Cerebellar nuclear complex (tissue), 1 donor: ENCODE results near the gene TMEM212.
"Not testable (repeated sequence)": the region's sequence is repeated elsewhere in the genome, so short reads cannot be mapped to it uniquely, and the experiment has no call there.

Experiments
- DNase-seq, 2 experiments: peaks; one replicate each; lab custom pipeline; 2025; lab: John Stamatoyannopoulos, UW

Gene TMEM212

DNA sequence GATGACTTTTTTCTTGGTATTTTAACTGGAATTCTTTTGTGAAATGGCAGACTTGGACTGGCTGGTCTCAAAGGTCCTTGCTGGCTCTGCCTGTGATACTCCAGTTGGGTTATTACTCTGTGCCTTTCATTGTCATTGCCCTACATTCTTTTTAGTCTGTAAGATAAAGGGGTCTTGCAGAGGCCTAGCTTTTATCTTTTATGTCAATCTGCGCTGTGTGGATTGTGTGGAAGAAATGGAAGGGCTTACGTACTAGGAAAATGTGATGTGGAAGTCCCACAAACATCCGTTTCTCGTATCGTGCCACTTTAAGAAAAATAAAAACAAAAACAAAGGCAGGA is 8.7 kb upstream of the TMEM212 start:
- DNase-seq: no peak

DNA sequence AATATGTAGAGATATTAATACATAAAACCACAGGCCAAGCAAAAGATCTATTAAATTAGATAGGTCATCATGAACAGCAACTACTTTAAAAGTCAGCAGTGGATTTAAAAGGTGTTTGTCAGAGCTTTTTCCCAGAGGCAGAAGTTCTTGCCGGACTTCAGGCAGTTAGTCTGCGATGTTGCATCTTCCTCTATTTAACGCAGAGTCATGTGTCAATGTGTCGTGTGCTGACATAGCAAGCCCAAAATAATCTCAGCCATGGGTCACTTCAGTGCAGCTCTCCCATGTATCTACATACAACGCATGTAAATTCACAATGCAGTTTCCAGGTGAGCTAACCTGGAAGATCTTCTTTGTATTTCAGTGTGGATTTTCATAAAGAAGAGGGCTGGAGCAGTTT is 8.0 kb upstream of the TMEM212 start:
- DNase-seq: no peak

DNA sequence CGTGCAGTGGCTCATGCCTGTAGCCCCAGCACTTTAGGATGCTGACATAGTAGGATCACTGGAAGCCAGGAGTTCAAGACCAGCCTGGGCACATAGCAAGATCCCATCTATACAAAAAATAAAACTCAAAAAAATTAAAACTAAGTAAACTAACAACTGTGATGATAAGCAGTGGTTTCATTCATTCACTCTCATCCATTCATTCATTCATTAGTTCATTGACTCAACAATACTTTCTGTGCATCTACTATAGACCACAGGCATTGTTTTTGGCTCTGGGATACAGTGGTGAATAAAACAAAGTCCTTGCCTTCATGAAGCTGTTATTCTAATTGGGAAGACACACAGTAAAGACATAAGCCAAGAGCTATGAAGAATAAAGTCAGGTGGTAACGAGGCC is 7.5 kb upstream of the TMEM212 start:
- DNase-seq: no peak

DNA sequence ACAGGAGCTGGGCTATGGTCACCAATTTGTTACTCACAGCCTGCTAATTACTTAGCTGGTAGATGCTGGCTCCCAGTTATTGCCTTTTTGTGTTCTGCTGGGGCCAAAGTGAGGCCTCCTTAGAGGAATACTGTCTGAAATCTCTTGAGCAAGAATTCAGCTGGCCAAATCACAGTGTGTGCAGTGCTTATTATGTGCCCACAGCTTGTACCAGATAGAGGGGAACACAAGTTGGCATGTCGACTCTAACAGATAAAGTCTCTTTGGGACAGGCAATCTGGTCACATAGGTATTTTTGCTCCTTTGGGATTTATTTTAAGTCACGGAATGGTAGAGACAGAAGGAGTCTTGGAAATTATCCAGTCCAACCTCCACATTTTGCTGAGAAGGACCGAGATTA is 6.3 kb upstream of the TMEM212 start:
- DNase-seq: no peak

DNA sequence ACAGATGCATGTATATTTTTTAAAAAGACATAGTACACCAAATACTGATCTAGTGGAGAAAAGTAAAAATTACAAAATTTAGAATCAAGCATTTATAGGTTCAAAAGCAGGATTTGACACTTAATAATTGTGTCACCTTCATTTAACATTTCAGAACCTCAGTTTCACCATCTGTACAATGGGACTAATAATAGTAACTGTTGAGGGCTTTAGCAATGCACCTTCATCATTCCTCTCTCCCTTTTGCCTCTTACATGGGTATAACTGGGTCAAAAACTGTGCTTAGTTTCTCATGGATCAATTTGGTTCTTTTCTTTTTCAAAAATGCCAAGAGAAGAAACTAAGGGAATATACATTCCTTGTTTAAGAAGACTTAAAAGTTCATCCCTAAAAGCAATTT is 5.5 kb upstream of the TMEM212 start:
- no peak for DNase-seq

DNA sequence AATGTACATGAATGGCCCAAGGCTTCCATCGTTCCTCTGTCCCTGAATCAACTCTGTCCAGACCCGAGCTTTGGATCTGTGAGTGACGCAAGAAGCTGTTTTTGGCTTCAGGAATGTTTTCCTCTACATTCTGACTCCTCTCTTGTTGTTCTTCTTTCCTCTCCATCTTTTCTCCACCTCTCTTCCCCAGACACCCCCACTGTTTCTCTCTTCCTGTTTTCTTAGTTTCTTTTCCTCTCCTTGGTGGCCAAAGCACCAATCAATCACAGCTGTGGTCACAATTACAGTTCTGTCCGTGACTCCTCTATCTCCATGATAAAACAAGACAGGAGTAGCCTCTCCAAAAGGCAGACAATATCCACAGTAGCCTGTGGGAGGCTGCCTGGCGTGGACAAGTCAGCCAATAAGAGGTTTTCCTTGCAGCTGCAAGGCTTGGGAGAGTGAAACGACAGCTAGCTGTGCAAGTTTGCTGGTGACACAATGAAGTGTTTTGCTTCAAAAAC is 4.9 kb upstream of the TMEM212 start:
- DNase-seq: no peak

DNA sequence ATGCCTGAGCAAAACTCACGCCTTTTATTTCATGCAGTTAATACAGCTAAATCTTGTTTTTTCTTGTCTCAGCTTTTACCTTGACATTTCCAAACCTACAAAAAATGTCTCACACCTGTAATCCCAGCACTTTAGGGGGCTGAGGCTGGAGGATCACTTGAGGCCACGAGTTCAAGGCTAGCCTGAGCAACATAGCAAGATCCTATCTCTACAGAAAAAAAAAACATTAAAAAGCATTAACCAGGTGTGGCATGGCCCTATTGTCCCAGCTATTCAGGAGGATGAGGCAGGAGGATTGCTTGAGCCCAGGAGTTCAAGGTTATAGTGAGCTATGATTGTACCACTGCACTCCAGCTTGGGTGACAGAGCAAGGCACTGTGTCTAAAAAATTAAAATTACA is 3.9 kb upstream of the TMEM212 start:
- no peak for DNase-seq

DNA sequence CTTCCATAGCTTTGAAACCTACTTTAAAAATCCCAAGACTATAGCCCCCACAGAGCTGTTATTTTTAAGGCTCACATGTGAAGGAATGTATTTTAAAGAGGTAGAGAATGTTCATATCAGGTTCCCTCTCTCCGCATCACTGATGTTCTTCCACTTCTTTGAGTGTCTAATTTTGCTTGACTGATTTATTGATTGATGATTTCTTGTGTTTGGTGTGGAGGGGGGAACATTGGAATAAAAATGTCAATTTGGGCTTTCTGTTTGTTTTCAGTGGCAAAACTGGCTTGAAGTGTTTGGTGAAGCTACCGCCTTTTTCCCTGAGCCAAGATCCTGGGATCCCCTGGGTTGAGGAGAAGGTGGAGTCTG is 2.7 kb upstream of the TMEM212 start:
- DNase-seq: no peak

DNA sequence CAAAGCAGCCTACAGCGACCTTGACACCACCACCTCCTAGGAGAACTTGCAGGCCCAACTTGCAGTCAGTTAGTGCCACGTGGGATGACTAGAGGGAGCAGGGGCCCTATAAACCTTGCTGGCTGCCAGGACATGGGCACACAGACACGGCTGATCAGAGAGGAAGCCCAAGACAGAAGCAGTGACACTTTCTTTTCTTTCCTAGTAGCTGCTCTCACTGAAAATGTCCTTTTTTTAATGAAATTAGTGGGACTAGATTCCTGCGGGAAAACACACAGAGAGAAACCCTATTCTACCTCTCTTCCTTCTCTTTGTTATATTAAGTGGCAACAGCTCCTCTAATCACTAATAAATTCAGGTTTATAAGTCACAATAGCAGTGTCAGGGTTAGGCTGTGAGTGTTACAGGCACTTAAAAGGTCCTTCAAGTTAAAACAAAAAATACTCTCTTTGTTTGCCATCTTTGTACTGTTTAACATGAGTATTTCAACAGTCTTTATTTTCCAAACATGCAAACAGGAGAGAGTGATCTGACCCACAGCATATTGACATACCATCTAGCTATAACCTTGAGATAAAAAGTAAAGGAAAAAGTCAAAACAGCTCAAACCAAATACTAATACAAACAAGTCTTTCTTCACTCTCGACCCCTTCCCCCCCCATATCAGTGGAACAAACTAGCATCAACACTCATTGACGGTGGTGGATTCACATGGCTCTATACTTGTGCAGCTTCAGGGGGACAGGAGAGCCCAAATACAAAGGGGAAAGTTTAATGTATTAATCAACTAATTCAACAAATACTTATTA is 2.1 kb upstream of the TMEM212 start:
- DNase-seq: no peak

DNA sequence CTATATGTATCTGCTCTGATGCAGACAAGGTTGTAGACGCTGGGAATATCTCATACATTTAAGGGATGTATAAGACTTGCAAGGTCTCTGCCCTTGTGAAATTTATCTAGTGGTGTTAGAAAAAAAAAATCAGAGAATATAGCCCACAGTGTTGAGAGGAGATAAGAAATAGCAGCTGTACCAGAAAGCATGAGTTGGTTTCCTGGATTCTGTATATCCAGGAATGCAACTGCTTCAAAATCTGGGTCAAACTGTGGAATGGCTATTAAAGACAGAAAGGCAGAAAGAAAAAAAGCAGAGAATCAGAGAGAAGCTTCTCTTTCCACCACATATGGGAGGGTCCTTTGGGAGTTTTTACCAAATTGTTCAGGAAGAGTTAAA is 1.5 kb upstream of the TMEM212 start:
- no peak for DNase-seq

DNA sequence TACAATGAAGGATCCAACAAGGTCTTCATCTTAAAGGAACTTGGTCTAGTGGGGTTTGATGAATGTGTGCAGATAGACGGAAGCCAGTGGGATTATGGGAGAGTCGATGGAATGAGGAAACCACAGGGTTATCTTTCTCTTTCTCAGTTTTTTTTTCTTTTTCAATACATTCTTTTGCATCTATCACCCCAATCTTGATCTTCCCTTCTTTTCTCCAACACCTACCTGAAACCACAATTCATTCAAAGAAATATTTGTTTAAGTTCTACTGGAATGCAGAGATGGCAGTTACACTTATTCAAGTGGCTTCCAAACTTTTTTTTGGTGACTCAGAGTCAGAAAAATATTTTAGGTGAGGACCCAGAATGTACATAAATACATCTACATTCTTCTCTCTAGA is 1.7 kb downstream of the TMEM212 start:
- no peak for DNase-seq

DNA sequence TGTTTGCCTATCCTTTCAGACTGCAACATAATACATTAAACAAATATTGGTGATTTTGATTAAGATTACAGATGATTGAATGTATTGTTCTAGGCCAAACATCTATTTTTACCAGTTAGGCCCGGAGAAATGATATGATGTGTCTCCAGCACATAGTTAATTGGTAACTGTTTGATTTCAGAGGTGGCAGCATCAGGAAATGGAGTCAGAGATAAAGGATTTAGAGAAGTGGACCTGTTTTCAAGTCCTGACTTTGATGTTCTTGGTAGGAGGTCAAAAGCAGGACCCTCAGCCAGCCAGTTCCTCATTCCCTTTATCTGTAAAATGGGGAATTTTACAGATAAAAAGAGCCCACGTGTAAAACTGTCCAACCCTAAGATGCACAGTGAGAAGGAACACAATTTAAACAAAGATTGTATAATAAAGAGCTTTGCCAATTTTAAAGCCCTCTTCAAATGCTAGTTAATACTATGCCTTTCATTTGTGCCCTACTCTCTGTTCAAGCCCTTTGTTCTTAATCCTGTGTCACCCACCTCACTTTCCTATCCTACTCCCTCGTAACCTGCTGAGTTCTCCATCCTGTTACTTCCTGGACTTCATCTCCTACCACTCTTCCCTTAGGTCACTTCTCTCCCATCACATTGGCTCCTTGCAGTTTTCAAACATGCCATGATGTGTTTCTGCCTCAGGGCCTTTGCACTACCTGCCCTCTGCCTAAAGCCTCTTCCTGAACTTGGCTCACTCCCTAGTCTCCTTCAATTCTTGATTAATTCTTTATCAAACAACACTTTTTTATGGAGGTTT is 2.5 kb downstream of the TMEM212 start:
- DNase-seq: no peak

DNA sequence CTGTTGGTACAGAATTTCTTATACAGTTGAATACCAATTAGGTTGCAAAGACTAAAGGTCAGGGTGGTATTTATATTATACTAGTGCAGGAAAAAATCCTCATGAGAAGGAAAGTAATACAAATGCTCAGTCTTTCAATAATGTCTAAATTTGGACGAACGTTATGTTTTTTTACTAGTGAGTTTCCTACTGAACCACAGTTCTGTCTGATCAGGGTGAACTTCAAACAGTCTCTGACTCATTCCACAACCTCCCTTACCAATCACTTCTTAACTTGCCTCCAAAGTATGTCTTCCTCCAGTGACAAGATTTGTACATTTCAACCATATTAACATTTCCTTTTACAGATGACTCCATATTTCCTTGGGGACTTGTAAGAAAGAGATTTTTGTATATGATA is 3.4 kb downstream of the TMEM212 start:
- DNase-seq: no peak

DNA sequence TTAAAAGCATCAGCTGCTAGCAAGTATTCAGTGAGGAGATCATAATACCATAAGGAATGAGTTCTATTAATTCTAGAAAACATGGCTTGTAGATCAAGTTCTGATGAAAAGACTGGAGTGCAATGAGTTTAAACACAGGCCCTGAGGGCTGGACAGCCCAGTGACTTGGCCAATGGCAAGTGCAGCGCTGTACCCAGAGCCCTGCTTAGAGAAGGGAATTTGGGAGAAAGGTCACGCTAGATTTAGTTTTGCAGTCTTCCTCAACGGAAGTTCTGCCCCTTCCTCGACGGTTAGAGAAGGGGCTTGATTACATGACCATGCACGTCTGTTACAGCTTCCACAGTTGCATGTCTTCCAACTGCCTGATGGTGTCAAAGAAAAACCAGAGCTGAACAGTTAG is 4.0 kb downstream of the TMEM212 start:
- DNase-seq: no peak

DNA sequence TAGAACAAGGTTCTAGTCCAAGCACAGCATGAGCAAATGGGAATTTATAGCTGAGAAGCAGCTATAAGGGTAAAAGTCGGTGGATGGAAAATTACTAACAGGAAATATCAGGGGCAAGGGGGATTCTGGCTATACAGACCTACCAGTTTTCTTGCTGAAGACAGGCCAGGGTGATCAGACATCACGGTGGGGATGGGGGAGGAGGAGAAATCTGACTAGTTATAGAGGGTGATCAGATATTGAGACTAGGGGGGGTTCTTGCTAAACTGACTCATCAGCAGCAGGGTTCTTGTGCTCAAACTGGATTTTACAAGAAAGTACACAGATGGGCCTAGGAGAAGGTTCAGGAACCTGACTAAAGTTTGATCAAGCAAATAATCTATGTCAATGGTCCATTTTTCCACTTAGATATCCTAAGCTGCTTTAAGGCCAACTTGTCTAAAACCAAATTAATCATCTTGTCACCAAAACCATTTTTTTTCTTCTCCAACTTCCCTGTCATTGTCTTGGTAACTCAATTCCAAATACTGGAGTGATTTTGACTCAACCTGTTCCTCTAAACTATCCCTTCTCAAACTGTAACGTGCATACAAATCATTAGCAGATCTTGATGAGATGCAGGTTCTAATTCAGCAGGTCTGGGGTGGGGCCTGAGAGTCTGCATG is 4.6 kb downstream of the TMEM212 start:
- DNase-seq: no peak

DNA sequence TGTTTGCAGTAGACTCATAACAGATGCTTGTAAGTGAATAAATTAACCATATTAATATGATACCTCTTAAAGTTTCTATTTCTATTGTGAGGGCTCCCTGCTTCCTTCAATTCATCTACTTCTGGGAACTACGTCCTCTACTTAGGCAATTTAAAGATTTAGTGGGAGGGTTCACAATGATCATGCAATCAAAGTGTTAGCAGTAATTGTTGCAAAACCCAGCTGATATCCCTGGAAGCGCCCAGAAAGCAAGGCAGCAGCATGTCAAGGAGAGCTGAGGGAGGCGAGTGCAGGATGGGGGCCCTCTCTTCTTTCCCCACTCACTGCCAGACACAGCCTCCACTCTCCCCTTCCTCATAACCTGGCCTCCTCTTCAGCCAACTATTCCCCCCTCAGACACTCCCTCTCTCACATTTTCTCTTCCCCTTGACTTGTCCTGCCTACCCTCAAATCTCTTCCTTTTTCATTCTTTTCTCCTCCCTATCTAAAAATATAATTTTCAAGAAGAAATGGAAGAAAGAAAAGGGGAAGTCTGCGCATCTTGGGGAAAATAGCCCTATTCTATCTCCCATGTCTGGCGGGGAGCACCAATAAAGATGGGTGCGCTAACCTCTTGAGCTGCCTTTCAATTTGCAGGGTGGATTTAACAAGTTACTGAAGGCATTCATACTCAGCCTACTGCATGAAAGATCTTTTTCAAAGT is 6.6 kb downstream of the TMEM212 start:
- no peak for DNase-seq

DNA sequence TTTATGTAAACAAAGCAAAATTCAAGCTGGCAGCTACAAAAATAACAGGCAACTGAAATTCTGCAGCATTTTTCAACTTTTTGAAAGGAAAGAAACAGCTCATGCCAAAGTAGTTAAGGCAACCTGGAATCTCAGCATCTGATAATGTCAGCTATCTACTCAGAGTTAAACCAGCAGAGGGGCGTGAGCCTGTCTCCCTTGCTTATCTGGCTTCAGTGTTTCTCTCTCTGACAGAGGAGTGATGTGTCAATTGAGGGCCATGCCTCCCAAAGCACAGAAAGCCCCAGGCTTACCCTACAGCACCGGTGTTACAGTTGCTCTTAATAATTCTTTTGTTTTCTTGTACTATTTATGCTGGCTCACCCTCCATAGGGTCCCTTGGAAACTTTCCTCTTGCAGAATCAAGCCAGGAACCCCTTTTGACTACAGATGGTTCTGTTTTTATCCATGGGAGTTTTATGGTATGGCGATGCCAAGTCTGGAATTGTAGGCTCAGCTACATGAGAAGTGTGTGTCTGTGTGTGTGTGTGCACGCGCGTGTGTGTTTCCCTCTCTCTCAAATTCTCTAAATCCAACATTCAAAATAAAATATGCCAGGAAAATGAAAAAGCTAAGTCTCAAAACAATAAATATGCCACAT is 7.3 kb downstream of the TMEM212 start:
- DNase-seq: no peak

DNA sequence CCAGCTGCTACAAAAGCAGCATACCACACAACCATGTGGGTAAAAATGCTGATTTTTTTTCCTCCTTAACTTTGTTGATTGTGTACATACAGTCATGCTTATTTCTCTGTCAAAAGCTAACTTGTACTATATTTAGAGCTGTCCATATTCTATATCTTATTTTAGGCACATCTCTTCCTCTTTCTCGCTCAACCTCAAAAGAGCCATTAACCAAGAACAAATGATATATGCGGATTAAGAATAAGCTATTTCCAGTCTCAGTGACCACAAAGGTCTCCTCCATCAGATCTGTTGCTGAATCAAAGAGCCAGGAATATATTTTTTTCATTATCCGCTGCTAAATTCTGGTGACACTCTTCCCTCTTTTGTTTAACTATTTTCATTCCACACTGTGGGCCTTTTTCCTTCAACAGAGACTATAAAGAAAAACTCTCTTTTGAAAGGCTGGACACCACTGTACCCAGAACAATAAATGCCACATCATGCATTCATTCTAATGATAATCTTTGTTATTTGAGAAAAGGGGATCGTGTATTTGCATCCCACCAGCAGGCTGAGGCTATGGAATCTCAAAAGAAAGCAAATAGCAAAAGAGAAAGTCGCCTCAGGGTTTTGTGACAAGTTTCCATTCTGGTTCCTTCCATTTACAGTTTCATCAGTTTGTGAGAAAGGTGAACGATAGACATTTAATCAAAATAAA is 8.0 kb downstream of the TMEM212 start:
- no peak for DNase-seq

DNA sequence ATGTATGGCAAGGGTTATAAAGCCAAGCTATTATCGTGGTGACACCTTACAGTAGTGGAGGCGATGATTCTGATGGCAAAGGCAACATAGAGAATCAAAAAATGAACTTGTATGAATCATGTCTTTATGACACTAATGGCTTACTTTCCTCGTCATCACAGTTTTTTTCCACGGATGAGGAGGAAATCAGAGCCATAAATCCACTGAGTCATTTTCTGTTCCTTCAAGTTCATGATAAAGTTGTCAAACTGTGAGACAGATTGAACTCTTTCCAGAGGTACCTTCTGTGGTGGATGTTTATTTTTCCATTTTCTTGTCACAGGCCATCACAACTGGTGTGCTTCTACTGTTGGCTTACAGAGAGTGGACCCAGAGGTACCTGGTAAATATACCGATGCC is 8.5 kb downstream of the TMEM212 start:
- DNase-seq: no peak

DNA sequence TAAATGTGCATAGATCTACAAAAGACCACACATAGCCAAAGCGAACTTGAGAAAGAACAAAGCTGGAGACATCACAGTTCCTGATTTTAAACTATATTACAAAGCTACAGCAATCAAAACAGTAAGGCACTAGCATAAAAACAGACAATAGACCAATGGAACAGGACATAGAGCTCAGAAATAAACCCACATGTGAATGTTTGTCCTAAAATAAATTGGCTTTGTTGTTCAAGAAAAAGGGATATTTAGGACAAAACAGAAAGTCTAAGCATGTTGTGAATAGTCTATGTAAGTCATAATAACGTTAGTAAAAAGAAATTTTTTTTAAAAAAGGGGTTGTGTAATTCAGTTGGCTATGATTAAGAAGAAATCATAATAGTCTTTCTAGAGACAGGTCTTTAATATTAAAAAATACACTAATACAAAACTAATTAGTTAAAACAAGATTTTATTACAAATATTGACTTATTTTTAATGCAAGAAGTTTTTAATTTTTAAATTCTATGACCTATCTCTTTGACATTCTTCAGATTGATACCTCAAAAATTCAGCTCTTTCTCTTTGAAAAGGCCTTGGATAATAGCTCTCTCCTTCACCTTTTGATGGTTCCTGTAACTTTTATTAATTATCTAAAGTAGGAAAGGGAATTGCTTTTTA is 11.6 kb downstream of the TMEM212 start:
- no peak for DNase-seq

DNA sequence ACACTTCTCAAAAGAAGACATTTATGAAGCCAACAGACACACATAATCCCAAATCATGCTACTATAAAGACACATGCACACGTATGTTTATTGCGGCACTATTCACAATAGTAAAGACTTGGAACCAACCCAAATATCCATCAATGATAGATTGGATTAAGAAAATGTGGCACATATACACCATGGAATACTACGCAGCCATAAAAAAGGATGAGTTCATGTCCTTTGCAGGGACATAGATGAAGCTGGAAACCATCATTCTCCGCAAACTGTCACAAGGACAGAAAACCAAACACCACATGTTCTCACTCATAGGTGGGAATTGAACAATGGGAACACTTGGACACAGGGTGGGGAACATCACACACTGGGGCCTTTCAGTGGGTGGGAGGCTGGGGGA is 15.6 kb downstream of the TMEM212 start:
- DNase-seq: not testable (repeated sequence)
